CD4-positive, alpha-beta T cell treated with Interferon alpha-2 for 1 hour (primary cell): ENCODE measurements around the gene NKAIN1.
"Not testable (repeated sequence)": the region's sequence is repeated elsewhere in the genome, so short reads cannot be mapped to it uniquely, and the experiment has no call there.

ENCODE experiments used
- DNase-seq, 2 donors: peaks; one replicate each; pipeline ENCODE4 v3.0.0-alpha.2; 2020 to 2022

NKAIN1 gene

DNA sequence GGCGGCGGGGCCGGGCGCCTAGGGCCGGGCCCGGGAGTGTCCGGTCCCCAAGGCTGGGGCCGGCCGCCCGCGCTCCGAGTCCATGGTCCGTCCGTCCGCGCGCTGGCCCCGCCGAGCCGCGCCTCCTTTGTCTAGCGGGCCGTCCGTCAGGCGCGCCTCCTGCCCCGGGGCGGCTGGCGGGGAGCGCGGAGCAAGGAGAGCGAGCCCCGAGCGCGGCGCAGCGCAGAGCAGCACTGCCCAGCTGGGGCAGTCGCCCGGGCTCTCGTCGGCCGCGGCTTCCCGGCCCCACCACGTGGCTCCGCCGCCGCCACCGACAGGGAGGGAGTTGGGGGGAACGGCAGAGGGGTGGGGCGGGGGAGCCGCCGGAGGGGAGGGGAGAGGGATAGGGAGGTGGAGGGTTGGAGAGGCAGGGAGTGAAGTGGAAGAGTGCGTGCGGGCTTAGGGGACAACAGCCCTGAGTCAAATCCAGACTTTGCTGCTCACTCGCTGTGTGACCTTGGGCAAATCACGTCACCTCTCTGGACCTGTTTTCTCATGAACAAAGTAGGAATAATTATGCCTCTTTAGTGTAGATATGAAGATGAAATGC, at the start of gene NKAIN1:
Gene NKAIN1, minus strand, starts transcription at position 235 of the 589 bp plus-strand sequence. CDS start 340 bp downstream, outside the sequence.
- DNase-seq, result no peak

DNA sequence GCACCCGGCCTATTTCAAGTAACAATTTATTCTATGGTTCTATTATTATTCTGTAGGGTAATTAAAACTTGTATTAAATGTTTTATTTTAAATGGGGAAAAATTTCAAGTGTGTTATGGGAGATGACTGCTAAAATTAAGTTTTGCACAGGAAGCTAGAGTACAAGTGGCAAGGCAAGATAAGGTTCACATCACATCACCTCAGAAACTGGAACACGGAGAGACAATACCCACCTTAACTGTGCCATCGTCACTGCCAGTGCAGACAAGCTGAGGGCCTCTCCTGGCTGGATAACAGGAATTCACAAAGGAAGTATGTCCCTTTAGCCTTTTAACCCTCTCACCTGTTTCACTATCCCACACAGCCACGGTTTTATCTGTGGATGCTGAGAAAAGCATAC, 49.3 kb upstream of the NKAIN1 start:
- no peak for DNase-seq

- DNase-seq, result not testable (repeated sequence)
These were observed 48.1 kb upstream of the NKAIN1 start for GRCh38 chr1:31287791-31288190.

DNA sequence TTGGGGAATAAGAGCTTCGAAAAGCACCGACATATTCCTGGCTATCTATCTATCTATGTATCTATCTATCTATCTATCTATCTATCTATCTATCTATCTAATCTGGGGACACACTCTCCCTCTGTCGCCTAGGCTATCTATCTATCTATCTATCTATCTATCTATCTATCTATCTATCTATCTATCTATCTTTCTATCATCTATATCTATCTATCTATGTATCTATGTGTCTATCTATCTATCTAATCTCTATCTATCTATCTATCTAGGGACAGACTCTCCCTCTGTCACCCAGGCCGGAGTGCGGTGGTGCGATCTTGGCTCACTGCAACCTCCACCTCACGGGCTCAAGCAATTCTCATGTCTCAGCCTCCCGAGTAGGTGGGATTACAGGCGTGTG, 42.7 kb upstream of the NKAIN1 start:
- not testable (repeated sequence) for DNase-seq

- no peak for DNase-seq
These were observed 33.9 kb upstream of the NKAIN1 start for GRCh38 chr1:31273619-31274018.

DNA sequence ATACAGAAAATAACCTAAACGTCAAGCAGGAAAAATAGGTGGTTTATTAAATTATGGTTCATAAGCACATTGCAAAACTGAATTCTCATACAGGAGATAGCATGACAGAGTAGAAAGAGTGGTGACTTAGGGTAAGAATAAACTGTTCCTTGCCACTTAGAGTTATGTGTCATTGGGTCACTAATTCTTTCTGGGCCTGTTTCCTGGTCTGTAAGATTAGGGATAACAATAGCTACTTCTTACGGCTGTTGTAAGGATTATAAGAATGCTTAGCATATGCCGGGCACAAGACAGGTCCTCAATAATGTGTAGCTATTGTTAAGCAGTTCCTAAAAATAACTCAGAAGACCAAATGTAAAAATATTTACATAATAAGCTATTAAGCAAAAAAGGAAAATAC, 32.7 kb upstream of the NKAIN1 start:
- no peak for DNase-seq

GRCh38 chr1:31266547-31266946, 26.9 kb upstream of the NKAIN1 start:
- no peak for DNase-seq

DNA sequence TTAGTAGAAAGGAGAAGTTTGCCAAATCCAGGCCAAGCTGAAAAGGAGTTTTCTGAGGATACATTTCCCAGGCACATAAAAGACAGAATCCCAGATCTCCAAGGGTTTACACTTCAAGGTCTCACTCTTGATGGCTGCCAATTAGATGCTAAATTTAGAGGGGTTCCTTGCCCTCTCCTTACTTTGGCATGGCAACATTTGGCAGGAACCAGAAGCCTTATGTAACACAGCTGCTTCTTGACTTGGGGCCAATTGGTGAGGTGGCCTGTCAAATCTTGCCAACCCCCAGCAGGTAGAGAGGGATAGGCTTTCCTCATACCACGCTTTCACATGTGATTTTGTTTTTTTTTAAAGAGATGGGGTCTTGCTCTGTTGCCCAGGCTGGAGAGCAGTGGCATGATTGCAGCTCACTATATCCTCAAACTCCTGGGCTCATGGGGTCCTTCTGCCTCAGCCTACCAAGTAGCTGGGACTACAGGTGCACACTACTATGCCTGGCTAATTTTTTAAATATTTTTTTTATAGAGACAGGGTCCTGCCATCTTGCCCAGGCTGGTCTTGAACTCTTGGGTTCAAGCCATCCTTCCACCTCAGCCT, 25.2 kb upstream of the NKAIN1 start:
- DNase-seq, result no peak

- DNase-seq, result no peak
These were observed 23.7 kb upstream of the NKAIN1 start for GRCh38 chr1:31263408-31263807.

GRCh38 chr1:31262393-31262792, 22.7 kb upstream of the NKAIN1 start:
- DNase-seq, result not testable (repeated sequence)

DNA sequence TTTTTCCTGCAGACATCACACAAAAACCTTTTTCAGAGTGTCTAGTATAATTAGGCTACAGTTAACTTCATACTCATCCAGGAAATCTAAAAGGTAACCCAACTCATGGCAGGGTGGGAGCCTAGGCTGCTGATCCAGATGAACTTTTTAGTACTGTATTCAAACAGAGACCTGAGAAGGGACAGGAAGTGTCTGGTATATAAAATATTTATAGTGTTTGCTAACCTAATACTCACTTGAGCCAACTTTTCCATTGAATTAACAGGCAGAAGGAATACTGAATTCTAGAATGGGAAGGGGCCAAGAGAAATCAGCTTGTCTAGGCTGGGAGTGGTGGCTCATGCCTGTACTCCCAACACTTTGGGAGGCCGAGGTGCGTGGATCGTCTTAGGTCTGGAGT, 22.2 kb upstream of the NKAIN1 start:
- DNase-seq, result no peak

- DNase-seq, result no peak
These were observed 20.1 kb upstream of the NKAIN1 start for GRCh38 chr1:31259746-31260145.

GRCh38 chr1:31258581-31258980, 18.9 kb upstream of the NKAIN1 start:
- DNase-seq, result no peak

DNA sequence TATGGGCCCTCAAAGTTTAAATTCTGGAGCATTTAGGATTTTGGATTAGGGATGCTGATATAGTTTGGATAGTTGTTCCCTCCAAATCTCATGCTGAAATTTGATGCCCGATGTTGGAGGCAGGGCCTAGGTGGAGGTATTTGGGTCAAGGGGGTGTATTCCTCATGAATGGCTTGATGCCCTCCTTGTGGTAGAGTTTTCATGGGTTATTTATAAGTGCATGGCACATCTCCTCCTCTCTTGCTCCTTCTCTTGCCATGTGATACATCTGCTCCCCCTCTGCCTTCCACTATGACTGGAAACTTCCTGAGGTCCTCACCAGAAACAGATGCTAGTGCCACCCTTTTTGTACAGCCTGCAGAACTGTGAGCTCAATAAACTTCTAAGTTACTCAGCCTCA, 17.5 kb upstream of the NKAIN1 start:
- DNase-seq, result no peak

- no peak for DNase-seq
These were observed 10.2 kb upstream of the NKAIN1 start for GRCh38 chr1:31249854-31250253.

- no peak for DNase-seq
These were observed 8.6 kb upstream of the NKAIN1 start for GRCh38 chr1:31248276-31248675.

- no peak for DNase-seq
These were observed 4.6 kb upstream of the NKAIN1 start for GRCh38 chr1:31244326-31244725.

GRCh38 chr1:31243501-31244286, 4.0 kb upstream of the NKAIN1 start:
- DNase-seq, result no peak

GRCh38 chr1:31241321-31241720, 1.6 kb upstream of the NKAIN1 start:
- no peak for DNase-seq

DNA sequence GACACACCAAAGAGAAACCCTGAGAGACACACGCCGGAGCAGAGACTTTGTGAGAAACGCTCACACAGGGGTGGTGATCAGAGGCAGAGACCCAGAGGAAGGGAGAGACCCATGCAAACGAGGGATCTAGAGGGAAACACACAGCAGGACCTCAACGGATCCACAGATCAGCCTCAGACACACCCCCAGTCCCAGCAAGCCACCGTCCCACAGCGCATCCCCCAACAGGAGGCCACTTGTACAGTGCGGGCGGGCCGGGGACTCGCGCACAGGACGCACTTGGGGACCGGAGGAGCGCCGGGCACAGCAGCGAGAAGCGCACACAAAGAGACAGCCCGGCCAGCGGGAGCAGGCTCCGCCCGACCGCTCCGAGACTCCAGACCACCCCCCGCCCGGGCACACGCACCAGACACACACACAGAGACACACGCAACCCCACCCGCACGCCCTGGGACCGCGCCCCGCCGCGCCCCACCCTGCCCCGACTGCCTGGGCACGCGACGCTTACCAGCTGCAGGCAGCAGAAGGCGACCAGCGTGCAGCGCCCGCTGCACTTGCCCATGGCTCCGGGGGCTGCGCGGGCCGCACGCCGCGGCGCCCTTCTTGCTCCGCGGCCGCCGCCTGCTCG, 587 bp downstream of the NKAIN1 start:
- no peak for DNase-seq

- no peak for DNase-seq
These were observed 1.1 kb downstream of the NKAIN1 start for GRCh38 chr1:31238612-31238985.

- no peak for DNase-seq
These were observed 4.8 kb downstream of the NKAIN1 start for GRCh38 chr1:31234870-31235269.

DNA sequence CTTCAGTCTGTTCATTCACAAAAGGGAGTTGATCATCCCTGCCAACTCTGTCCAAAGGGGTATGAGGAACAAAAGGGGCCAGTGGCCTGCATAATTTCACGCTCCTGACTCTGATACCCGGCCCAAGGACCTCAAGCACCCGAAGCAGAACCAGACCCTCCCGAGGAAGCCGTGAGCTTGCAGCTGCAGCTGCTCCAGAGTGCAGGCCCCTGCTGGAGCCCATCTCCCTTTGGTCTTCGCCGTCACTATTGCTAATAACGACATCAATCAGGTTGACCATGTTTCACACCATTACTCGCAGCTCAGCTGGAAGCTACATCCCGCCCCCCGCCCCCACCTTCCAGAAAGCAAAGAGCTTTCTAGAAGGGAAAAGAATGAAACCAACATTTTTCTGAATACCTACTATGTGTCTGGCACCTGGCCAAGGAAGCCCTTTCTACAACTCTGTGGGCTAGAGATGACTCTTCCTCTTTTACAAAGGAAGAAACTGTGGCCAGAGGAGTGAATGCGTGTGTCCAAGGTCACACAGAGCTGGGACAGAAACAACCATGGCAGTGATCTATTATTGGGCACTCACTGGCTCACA, 5.5 kb downstream of the NKAIN1 start:
- DNase-seq, result no peak
